ENCODE measurements around the gene NIFK.

The NIFK gene

DNA sequence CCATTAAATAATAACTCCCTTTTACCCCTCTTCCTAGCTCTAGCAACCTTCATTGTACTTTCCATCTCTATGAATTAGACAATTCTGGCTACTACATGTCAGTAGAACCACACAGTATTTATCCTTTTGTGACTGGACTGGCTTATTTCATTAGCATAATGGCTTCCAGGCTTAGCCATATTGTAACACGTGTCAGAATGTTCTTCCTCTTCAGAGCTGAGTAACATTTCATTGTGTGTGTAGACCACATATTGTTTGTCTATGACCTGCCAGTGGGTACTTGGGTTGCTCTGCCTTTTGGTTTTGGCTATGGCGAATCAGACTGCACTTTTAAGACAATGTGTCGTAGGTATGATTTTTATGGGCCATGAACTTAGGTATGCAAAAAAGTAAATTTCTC is 39.7 kb upstream of the NIFK start:
- no peak overlapping the region for H3K27ac ChIP-seq
- H3K27me3 ChIP-seq: no peaks in the 10 kb centered on the region
- no peaks in the 10 kb centered on the region for H3K9me3 ChIP-seq
- H3K4me1 ChIP-seq (ENCODE audit: control insufficient read depth in 1 of 2, insufficient read depth in 1 of 2, low read depth in 1 of 2, low read length in 1 of 2): no peaks in the 10 kb centered on the region
- TF ChIP-seq, protein P1, sequence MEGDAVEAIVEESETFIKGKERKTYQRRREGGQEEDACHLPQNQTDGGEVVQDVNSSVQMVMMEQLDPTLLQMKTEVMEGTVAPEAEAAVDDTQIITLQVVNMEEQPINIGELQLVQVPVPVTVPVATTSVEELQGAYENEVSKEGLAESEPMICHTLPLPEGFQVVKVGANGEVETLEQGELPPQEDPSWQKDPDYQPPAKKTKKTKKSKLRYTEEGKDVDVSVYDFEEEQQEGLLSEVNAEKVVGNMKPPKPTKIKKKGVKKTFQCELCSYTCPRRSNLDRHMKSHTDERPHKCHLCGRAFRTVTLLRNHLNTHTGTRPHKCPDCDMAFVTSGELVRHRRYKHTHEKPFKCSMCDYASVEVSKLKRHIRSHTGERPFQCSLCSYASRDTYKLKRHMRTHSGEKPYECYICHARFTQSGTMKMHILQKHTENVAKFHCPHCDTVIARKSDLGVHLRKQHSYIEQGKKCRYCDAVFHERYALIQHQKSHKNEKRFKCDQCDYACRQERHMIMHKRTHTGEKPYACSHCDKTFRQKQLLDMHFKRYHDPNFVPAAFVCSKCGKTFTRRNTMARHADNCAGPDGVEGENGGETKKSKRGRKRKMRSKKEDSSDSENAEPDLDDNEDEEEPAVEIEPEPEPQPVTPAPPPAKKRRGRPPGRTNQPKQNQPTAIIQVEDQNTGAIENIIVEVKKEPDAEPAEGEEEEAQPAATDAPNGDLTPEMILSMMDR (IDR thresholded peaks at IDR 0.05): no peak
- no peaks in the 10 kb centered on the region for H3K36me3 ChIP-seq
- H3K4me3 ChIP-seq (ENCODE audit: low read depth in 1 of 2, low read length in 1 of 2): no peak overlapping the region

DNA sequence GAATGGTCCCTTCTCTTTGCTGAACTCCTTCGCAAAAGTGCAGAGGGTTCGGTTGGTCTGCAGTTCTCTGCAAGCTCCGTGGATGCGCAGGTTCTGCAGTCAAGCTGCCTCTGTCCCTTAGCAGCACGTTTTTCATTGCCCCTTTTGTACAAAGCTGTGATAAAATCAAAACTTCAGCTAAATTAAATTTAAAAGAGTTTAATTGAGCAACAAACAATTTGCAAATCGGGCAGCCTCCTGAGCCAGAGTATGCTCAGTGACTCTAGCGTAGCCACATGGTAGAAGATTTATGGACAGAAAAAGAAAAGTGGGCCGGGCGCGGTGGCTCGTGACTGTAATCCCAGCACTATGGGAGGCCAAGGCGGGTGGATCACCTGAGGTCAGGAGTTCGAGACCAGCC is 37.6 kb upstream of the NIFK start:
- H3K4me1 ChIP-seq (ENCODE audit: control insufficient read depth in 1 of 2, insufficient read depth in 1 of 2, low read depth in 1 of 2, low read length in 1 of 2): no peaks in the 10 kb centered on the region
- H3K36me3 ChIP-seq: peaks cover 17% of the 10 kb centered on the region
- no peaks in the 10 kb centered on the region for H3K27me3 ChIP-seq
- no peak overlapping the region for H3K4me3 ChIP-seq (ENCODE audit: low read depth in 1 of 2, low read length in 1 of 2)
- no peak overlapping the region for H3K27ac ChIP-seq
- H3K9me3 ChIP-seq: no peaks in the 10 kb centered on the region
- TF ChIP-seq, protein P1 (IDR thresholded peaks at IDR 0.05): no peak

DNA sequence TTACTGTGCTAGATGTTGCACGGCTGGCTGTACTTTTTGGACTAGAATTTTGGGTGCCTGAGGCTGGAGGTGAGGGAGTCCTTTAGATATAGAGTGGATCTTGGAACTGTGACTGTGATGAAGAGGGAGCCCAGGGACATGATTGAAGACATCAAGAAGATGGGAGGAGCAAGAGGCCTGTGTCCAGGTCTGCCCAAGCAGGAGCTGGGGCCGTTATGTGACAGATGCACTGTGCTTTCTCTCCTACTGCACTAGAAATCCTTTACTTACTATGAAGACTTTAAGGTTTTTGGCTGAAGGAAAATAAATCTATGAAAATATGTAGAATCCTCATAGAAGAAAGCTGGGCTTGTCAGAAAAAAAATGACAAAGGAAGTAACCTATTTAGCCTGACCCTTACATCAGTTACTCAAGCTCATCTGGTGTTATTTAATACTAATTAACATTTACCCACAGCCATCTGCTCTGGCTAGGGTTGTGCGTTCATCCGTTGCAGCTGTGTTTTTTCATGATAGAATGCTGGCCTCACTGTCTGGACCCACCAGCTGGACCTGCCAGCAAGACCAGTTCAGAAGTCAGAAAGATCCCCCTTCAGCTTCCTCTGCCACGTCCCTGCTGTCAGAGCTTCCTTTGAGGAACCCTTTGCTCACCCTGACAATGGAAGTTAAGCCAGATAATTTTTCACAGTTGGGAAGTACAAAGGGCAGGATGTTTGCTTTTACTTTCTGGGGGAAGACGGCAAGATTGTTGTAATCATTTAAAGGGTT is 35.5 kb upstream of the NIFK start:
- Histone ChIP-seq H3K36me3 (peaks cover 35% of the 10 kb centered on the region), H3K9me3 (no peaks in the 10 kb centered on the region), H3K4me1 (ENCODE audit: control insufficient read depth in 1 of 2, insufficient read depth in 1 of 2, low read depth in 1 of 2, low read length in 1 of 2) (no peaks in the 10 kb centered on the region), H3K4me3 (ENCODE audit: low read depth in 1 of 2, low read length in 1 of 2) (no peak overlapping the region), H3K27me3 (no peaks in the 10 kb centered on the region), H3K27ac (no peak overlapping the region)
- TF ChIP-seq, protein P1 (IDR thresholded peaks at IDR 0.05): no peak

DNA sequence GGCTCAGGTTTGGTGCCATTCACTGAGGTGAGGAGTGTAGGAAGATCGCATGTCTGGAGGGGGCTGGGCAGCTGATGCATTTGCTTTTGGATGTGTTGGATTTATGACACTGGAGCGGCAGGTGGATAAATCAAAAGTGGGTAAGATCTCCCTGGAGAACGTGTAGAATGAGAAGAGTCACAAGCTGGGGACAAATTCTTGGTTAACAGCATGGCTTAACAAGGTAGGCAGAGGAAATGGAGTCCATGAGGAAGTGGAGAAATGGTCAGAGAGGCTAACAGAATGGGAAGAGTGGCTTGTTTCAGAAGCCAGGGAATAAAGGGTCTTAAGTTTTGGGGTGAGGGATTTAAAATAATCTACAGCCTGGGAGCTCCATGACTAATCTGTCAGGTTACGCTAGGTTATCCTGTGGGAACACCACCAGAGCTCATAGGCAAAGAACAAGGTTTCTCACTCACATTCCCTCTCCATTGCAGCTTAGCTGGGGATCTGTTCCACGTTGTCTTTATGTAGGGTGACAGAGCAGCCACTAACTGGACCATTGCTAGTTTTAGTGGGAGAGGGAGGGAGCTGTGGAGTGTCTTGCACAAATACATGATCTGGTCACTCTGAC is 31.6 kb upstream of the NIFK start:
- Histone ChIP-seq H3K27me3 (no peaks in the 10 kb centered on the region), H3K4me1 (ENCODE audit: control insufficient read depth in 1 of 2, insufficient read depth in 1 of 2, low read depth in 1 of 2, low read length in 1 of 2) (no peaks in the 10 kb centered on the region), H3K9me3 (no peaks in the 10 kb centered on the region), H3K36me3 (peaks cover 74% of the 10 kb centered on the region), H3K27ac (no peak overlapping the region), H3K4me3 (ENCODE audit: low read depth in 1 of 2, low read length in 1 of 2) (no peak overlapping the region)
- TF ChIP-seq, protein P1 (IDR thresholded peaks at IDR 0.05): no peak

DNA sequence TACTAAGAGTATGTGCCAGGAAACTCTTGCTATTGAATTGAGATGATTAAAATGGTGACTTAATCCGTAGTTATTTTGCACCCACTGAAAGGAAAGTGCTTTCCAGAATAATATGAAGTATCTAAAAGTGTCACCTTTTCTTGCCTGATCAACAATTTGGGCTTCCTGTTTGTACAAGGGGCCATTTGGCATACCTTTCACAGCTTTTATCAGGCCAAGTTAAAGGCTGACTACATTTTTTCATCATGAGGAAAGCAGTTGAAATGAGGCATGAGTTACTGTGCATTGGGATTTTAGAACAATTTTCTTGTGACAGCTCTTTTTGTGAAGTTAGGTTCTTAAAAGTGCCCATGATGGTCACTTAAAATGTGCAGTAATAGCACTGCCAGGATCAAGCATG is 29.9 kb upstream of the NIFK start:
- TF ChIP-seq, protein P1 (IDR thresholded peaks at IDR 0.05): no peak
- H3K27me3 ChIP-seq: no peaks in the 10 kb centered on the region
- peaks cover 88% of the 10 kb centered on the region for H3K36me3 ChIP-seq
- H3K4me3 ChIP-seq (ENCODE audit: low read depth in 1 of 2, low read length in 1 of 2): no peak overlapping the region
- no peaks in the 10 kb centered on the region for H3K9me3 ChIP-seq
- no peak overlapping the region for H3K27ac ChIP-seq
- H3K4me1 ChIP-seq (ENCODE audit: control insufficient read depth in 1 of 2, insufficient read depth in 1 of 2, low read depth in 1 of 2, low read length in 1 of 2): no peaks in the 10 kb centered on the region
